NB4 (cell line): ENCODE measurements around the gene OPCML.

Experiments
- DNase-seq: peaks from one replicate; pipeline ENCODE4 v3.0.0; 2010; ENCODE audit warnings: low read depth
- H3K4me3 ChIP-seq: one replicate; pipeline ENCODE4 v1.5.1; 2011; ENCODE audit warnings: mild to moderate bottlenecking, low read depth, low read length, moderate library complexity
- CTCF ChIP-seq: IDR thresholded peaks from one replicate; pipeline ENCODE4 v1.5.1; 2012; ENCODE audit warnings: low read depth, low read length
- MYC ChIP-seq: IDR thresholded peaks from 2 replicates; pipeline ENCODE4 v1.6.1; 2011; ENCODE audit warnings: low read depth, low read length
- POLR2A ChIP-seq: IDR thresholded peaks from 2 replicates; pipeline ENCODE4 v1.6.1; 2011; ENCODE audit warnings: mild to moderate bottlenecking; ENCODE audit not compliant: insufficient read length; ENCODE audit errors: extremely low read depth
- TF ChIP-seq, protein P1 (sequence below): IDR thresholded peaks from 2 replicates; pipeline ENCODE4 v1.6.1; 2011; ENCODE audit warnings: low read depth, low read length

The OPCML gene

DNA sequence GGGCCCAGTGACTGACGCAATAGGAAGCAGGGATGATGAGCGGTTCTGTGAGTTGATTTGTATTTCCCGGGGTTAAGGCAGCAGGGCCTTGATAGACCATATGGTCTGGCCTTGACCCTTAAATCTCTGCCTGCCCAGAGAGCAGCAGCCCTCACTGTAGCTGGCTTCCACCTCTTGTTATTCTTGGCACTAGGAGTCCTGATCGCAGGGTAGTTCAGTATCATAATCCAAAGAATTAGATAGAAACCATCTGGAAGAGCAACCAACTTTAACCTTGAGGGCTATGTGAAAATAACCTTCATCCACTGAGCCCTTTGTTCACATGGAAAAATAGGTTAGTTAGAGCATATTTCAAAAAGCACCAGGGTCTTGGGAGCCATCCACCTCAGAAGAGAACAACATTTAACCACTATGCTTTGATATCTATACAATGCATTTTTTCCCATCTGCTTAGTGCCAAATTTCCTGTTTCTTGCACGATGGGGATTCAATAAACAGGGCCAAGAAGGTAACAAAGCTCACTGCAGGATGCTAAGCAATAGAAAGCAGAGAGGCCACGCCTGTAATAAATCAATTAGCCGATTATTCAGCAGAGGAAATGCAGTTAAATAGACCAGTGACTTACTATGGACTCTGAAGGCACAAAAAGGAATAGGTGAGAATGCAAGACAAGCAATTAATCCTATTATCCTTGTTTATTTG is 761.3 kb downstream of the OPCML start:
- DNase-seq = no peak
- TF ChIP-seq CTCF (no peak), POLR2A (no peak), MYC (no peak)
- TF ChIP-seq, protein P1, sequence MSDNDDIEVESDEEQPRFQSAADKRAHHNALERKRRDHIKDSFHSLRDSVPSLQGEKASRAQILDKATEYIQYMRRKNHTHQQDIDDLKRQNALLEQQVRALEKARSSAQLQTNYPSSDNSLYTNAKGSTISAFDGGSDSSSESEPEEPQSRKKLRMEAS = no peak
- H3K4me3 ChIP-seq = no peak overlapping the region

DNA sequence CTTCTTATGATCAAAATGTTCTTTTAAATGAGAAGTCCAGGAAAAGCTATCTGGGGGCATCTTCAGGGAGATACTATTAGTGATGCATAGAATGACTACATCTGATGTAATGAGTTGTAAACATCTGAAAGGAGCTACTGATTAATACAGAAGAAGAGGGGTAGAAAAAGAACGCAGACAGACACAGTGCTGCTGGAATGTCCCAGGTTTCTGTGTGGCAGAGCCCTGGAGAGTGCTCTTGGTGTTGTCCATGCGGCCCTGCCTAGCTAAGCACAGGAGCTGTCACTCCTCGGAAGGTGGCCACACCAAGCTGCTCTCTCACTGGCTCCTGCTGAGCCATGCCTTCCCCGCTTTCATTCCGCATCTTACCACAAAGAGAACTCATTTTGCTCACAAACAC is 768.8 kb downstream of the OPCML start:
- no peak for TF ChIP-seq MYC
- TF ChIP-seq, protein P1 = no peak
- no peak for TF ChIP-seq CTCF
- TF ChIP-seq POLR2A = no peak
- H3K4me3 ChIP-seq = no peak overlapping the region
- DNase-seq = no peak

DNA sequence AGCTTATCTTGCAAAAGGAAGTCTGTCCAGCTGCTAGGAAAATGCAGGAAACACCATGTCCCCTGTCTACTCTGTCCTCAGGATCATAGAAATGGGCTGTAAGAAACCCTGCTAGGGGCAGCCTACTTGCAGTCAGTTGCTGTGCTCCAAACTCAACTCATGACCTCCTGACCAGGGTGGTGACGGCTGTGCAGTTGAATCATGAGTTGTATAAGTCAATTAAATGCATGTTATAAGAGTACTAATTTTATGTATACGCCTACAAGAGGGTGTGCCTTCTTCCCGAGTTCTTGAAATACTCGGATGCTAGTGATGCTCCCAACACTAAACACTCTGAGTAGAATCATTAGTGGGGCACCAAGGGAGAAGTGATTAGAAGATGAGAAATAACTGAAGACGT is 776.4 kb downstream of the OPCML start:
- TF ChIP-seq, protein P1 = no peak
- no peak for TF ChIP-seq MYC
- no peak for TF ChIP-seq POLR2A
- TF ChIP-seq CTCF = no peak
- no peak for DNase-seq
- H3K4me3 ChIP-seq = no peak overlapping the region

DNA sequence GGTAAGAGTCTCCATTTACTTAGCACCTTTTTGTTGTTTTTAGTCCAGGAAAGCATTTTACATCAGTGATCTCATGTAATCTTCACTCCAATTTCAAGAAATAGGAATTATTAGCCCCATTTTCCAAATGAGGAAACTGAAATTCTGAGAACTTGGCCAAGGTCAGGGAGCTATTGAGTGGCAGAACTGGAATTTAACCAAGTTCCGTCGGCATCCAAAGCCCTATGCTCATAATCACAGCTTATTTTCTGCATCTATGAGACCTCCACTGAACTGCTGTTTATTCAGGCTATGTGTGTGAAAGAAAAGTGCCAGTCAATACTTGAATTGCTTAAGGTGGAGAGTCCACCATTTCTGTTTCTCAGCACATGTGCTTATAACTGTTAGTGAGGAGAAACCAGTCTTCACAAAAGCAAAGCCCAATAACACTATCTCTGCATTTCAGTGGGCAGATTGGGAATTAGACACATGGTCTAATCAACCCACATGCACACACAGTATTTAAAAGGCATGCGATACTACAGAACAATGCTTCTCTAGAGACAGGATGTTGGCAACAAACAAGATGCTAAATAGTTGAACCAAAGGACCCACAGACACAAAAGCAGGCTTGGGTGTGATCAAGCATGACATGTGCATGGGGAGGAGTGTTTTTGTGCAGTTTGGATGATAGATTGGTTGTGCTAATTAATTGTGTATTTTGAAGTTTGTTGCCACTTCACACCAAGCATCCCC is 780.6 kb downstream of the OPCML start:
- TF ChIP-seq POLR2A (no peak), CTCF (no peak), MYC (no peak)
- TF ChIP-seq, protein P1 = no peak
- H3K4me3 ChIP-seq = no peak overlapping the region
- no peak for DNase-seq

DNA sequence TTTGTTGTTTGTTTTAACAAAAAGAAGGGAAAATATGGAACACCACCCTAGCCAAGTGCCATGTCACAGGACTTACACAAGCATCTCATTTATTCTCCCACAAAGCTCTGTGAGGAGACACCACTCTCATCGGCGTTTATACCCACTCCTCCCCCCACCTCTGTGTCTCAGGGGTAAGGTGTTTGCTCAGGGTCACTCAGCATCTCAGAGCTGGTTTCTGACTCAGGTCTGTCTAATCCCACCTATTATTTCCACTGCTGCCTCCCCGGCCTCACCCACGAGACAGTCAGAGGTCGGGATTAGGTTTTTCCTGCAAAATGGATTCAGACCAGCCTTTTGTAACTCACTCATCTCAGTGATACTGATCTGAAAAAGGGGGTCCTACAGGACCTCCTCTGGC is 786.0 kb downstream of the OPCML start:
- TF ChIP-seq MYC (no peak), CTCF (no peak), POLR2A (no peak)
- TF ChIP-seq, protein P1 = no peak
- DNase-seq = no peak
- no peak overlapping the region for H3K4me3 ChIP-seq
